Progenitor cell of endocrine pancreas (in vitro differentiated cells): ENCODE results near the gene OTOGL. TPM values are rescaled to one million over a fixed set of nuclear protein-coding genes. Genes with fewer than 3 reads are reported as not detected.

Source experiments
- DNase-seq: peaks from one replicate; pipeline ENCODE4 v3.0.0; 2021; ENCODE audit warnings: low spot score; ENCODE audit not compliant: unreplicated experiment
- H3K27ac Mint-ChIP-seq: 2 replicates; pipeline ENCODE4 v1.8.0; 2021; ENCODE audit warnings: mild to moderate bottlenecking, moderate library complexity, mixed read lengths
- H3K27me3 Mint-ChIP-seq: 2 replicates; pipeline ENCODE4 v1.8.0; 2021; ENCODE audit warnings: mixed read lengths
- H3K36me3 Mint-ChIP-seq: 2 replicates; pipeline ENCODE4 v1.8.0; 2022; ENCODE audit warnings: mixed read lengths; ENCODE audit not compliant: insufficient read depth
- H3K4me1 Mint-ChIP-seq: 2 replicates; pipeline ENCODE4 v1.8.0; 2021; ENCODE audit warnings: low read depth, mixed read lengths
- H3K4me3 Mint-ChIP-seq: 2 replicates; pipeline ENCODE4 v1.8.0; 2021; ENCODE audit warnings: low read depth, mild to moderate bottlenecking, moderate library complexity, mixed read lengths
- H3K9me3 Mint-ChIP-seq: 2 replicates; pipeline ENCODE4 v1.8.0; 2021; ENCODE audit warnings: low read depth, mixed read lengths
- total RNA-seq: library from RNA; stranded (reverse); gene quantifications from 2 replicates; pipeline ENCODE4 v1.2.1, GENCODE V29; 2021
- TF ChIP-seq, protein P1 (sequence below): fragments of 200-600 bp; sonication (generic); IDR thresholded peaks from one replicate; pipeline ENCODE4 v1.5.0; 2021; ENCODE audit warnings: antibody characterized with exemption, mild to moderate bottlenecking; ENCODE audit not compliant: unreplicated experiment

OTOGL gene
- total RNA-seq, 1 donor from 2014 or later: 0.31 TPM

DNA sequence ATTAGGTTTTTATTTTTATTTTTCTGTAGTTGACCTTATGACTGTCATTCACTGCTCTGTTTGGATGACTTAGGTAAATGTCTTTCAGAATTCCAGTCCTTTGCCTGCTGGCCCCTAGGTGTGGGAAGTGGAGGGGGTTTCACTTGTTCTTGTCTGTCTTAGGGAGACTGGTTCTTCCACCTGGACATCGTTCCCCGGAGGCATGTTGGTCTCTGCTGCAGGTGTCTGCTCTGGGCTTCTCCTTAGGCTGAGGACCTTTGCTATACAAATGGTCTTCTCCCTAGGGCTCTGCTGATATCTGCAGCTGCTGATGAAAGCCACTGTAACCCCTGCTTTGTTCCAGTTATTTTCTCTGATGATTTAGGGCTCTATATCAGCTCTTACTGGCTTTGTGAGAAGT lies 97.1 kb downstream of the OTOGL start:
- H3K27me3 Mint-ChIP-seq: peaks cover 24% of the 10 kb centered on the region
- TF ChIP-seq, protein P1, sequence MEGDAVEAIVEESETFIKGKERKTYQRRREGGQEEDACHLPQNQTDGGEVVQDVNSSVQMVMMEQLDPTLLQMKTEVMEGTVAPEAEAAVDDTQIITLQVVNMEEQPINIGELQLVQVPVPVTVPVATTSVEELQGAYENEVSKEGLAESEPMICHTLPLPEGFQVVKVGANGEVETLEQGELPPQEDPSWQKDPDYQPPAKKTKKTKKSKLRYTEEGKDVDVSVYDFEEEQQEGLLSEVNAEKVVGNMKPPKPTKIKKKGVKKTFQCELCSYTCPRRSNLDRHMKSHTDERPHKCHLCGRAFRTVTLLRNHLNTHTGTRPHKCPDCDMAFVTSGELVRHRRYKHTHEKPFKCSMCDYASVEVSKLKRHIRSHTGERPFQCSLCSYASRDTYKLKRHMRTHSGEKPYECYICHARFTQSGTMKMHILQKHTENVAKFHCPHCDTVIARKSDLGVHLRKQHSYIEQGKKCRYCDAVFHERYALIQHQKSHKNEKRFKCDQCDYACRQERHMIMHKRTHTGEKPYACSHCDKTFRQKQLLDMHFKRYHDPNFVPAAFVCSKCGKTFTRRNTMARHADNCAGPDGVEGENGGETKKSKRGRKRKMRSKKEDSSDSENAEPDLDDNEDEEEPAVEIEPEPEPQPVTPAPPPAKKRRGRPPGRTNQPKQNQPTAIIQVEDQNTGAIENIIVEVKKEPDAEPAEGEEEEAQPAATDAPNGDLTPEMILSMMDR: no peak
- no peak for DNase-seq

DNA sequence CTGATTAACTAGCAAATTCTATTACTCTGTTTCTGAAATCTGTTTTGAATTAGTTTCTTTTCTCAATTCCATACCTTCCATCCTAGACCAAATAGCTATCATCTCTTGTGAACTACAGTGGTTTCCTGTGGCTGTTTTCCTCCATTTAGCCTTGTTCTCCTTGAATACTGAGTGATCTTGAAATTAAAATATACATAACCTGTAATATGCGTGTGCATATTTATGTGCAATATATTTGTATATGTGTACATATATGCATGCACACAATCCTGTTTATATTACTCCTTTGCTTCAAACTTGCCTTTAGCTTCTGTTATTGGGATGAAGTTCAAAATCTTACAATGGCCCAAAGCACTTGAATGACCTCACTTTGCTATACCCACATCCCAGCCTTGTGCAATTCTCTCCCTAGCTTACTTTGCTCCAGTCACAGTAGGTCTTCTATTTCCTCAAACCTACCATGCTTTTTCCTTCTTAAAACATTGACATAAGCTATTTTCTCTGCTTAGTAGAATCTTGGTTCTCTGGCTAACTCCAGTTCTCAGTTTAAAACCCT lies 99.5 kb downstream of the OTOGL start:
- Mint-ChIP-seq H3K9me3 (no peaks in the 10 kb centered on the region), H3K4me1 (no peaks in the 10 kb centered on the region), H3K27ac (no peak overlapping the region), H3K36me3 (no peaks in the 10 kb centered on the region), H3K4me3 (no peak overlapping the region), H3K27me3 (peaks cover 27% of the 10 kb centered on the region)
- TF ChIP-seq, protein P1: no peak
- DNase-seq: no peak

More for the DNA sequence above, 97.1 kb downstream of the OTOGL start:
- no peaks in the 10 kb centered on the region for H3K9me3 Mint-ChIP-seq
- no peaks in the 10 kb centered on the region for H3K4me1 Mint-ChIP-seq
- H3K4me3 Mint-ChIP-seq: no peak overlapping the region
- no peak overlapping the region for H3K27ac Mint-ChIP-seq
- H3K36me3 Mint-ChIP-seq: no peaks in the 10 kb centered on the region

GRCh38 chr12:80199931-80200330 lies 100.6 kb downstream of the OTOGL start:
- Mint-ChIP-seq H3K36me3 (no peaks in the 10 kb centered on the region), H3K4me1 (no peaks in the 10 kb centered on the region), H3K27ac (no peak overlapping the region), H3K9me3 (no peaks in the 10 kb centered on the region), H3K4me3 (no peak overlapping the region), H3K27me3 (peaks cover 31% of the 10 kb centered on the region)
- DNase-seq: no peak
- TF ChIP-seq, protein P1: no peak

- H3K9me3 Mint-ChIP-seq: no peaks in the 10 kb centered on the region
- TF ChIP-seq, protein P1: no peak
- H3K4me3 Mint-ChIP-seq: no peak overlapping the region
Measured at GRCh38 chr12:80200414-80200813, 101.1 kb downstream of the OTOGL start.

GRCh38 chr12:80201908-80202307 lies 102.6 kb downstream of the OTOGL start:
- Mint-ChIP-seq H3K9me3 (no peaks in the 10 kb centered on the region), H3K27ac (no peak overlapping the region), H3K36me3 (no peaks in the 10 kb centered on the region), H3K4me3 (no peak overlapping the region), H3K4me1 (no peaks in the 10 kb centered on the region), H3K27me3 (peaks cover 38% of the 10 kb centered on the region)
- TF ChIP-seq, protein P1: no peak
- no peak for DNase-seq

More at GRCh38 chr12:80200414-80200813, 101.1 kb downstream of the OTOGL start:
- Mint-ChIP-seq H3K4me1 (no peaks in the 10 kb centered on the region), H3K27ac (no peak overlapping the region), H3K36me3 (no peaks in the 10 kb centered on the region), H3K27me3 (peaks cover 31% of the 10 kb centered on the region)
- no peak for DNase-seq
